Mucosa of stomach (tissue), 1 donor: ENCODE results near the gene GPHN.
"Not testable (repeated sequence)": the region's sequence is repeated elsewhere in the genome, so short reads cannot be mapped to it uniquely, and the experiment has no call there.

Experiments used
- H3K27me3 ChIP-seq: one replicate; pipeline ENCODE4 v1.7.0; 2013; ENCODE audit warnings: mild to moderate bottlenecking, low read length; ENCODE audit not compliant: control insufficient read depth, insufficient read depth
- H3K36me3 ChIP-seq: one replicate; pipeline ENCODE4 v1.7.0; 2013; ENCODE audit warnings: low read length; ENCODE audit not compliant: control insufficient read depth, insufficient read depth
- H3K4me1 ChIP-seq: one replicate; pipeline ENCODE4 v1.7.0; 2013; ENCODE audit warnings: mild to moderate bottlenecking, low read length; ENCODE audit not compliant: control insufficient read depth, insufficient read depth
- H3K4me3 ChIP-seq: one replicate; pipeline ENCODE4 v1.7.0; 2013; ENCODE audit warnings: low read length
- H3K9ac ChIP-seq: one replicate; pipeline ENCODE4 v1.7.0; 2013; ENCODE audit warnings: mild to moderate bottlenecking, low read length, moderate library complexity
- H3K9me3 ChIP-seq: one replicate; pipeline ENCODE4 v1.7.0; 2013; ENCODE audit warnings: mild to moderate bottlenecking, low read length, moderate library complexity; ENCODE audit not compliant: control insufficient read depth
- donor health status: Pancreatic carcinoma.

The GPHN gene

GRCh38 chr14:66563731-66564130 is 55.8 kb downstream of the GPHN start:
- Histone ChIP-seq H3K9me3 (no peaks in the 10 kb centered on the region), H3K4me3 (no peak overlapping the region), H3K4me1 (no peaks in the 10 kb centered on the region), H3K9ac (no peak overlapping the region), H3K36me3 (no peaks in the 10 kb centered on the region), H3K27me3 (no peaks in the 10 kb centered on the region)

GRCh38 chr14:66568220-66568619 is 60.3 kb downstream of the GPHN start:
- H3K9me3 ChIP-seq, result no peaks in the 10 kb centered on the region
- no peak overlapping the region for H3K9ac ChIP-seq
- no peaks in the 10 kb centered on the region for H3K27me3 ChIP-seq
- H3K36me3 ChIP-seq, result no peaks in the 10 kb centered on the region
- no peaks in the 10 kb centered on the region for H3K4me1 ChIP-seq
- no peak overlapping the region for H3K4me3 ChIP-seq

- no peaks in the 10 kb centered on the region for H3K36me3 ChIP-seq
- no peaks in the 10 kb centered on the region for H3K4me1 ChIP-seq
- no peak overlapping the region for H3K9ac ChIP-seq
- H3K4me3 ChIP-seq, result no peak overlapping the region
- no peaks in the 10 kb centered on the region for H3K9me3 ChIP-seq
- no peaks in the 10 kb centered on the region for H3K27me3 ChIP-seq
Observed at GRCh38 chr14:66572826-66573225, 64.9 kb downstream of the GPHN start.

- Histone ChIP-seq H3K9me3 (no peaks in the 10 kb centered on the region), H3K9ac (no peak overlapping the region), H3K36me3 (no peaks in the 10 kb centered on the region), H3K27me3 (no peaks in the 10 kb centered on the region), H3K4me3 (no peak overlapping the region), H3K4me1 (no peaks in the 10 kb centered on the region)
Observed at GRCh38 chr14:66575014-66575413, 67.1 kb downstream of the GPHN start.

- Histone ChIP-seq H3K4me3 (no peak overlapping the region), H3K9me3 (no peaks in the 10 kb centered on the region), H3K9ac (no peak overlapping the region), H3K27me3 (no peaks in the 10 kb centered on the region), H3K4me1 (no peaks in the 10 kb centered on the region), H3K36me3 (no peaks in the 10 kb centered on the region)
Observed at GRCh38 chr14:66575939-66576338, 68.0 kb downstream of the GPHN start.

- not testable (repeated sequence) for H3K27me3 ChIP-seq, H3K36me3 ChIP-seq, H3K9ac ChIP-seq, H3K9me3 ChIP-seq, H3K4me1 ChIP-seq, H3K4me3 ChIP-seq
Observed at GRCh38 chr14:66587753-66588152, 79.8 kb downstream of the GPHN start.

- Histone ChIP-seq H3K36me3 (no peaks in the 10 kb centered on the region), H3K9ac (no peak overlapping the region), H3K4me1 (no peaks in the 10 kb centered on the region), H3K9me3 (no peaks in the 10 kb centered on the region), H3K27me3 (no peaks in the 10 kb centered on the region), H3K4me3 (no peak overlapping the region)
Observed at GRCh38 chr14:66595394-66595793, 87.4 kb downstream of the GPHN start.

- H3K4me1 ChIP-seq, result no peaks in the 10 kb centered on the region
- H3K27me3 ChIP-seq, result no peaks in the 10 kb centered on the region
- no peaks in the 10 kb centered on the region for H3K9me3 ChIP-seq
- H3K4me3 ChIP-seq, result no peak overlapping the region
- no peak overlapping the region for H3K9ac ChIP-seq
- H3K36me3 ChIP-seq, result no peaks in the 10 kb centered on the region
Observed at GRCh38 chr14:66596241-66596985, 88.5 kb downstream of the GPHN start.

GRCh38 chr14:66600416-66600815 is 92.5 kb downstream of the GPHN start:
- Histone ChIP-seq H3K4me3 (no peak overlapping the region), H3K9ac (no peak overlapping the region), H3K36me3 (no peaks in the 10 kb centered on the region), H3K27me3 (no peaks in the 10 kb centered on the region), H3K9me3 (no peaks in the 10 kb centered on the region), H3K4me1 (peaks cover 4% of the 10 kb centered on the region)

GRCh38 chr14:66601932-66602578 is 94.1 kb downstream of the GPHN start:
- peaks cover 4% of the 10 kb centered on the region for H3K4me1 ChIP-seq
- H3K4me3 ChIP-seq, result no peak overlapping the region
- H3K36me3 ChIP-seq, result no peaks in the 10 kb centered on the region
- H3K9me3 ChIP-seq, result no peaks in the 10 kb centered on the region
- no peaks in the 10 kb centered on the region for H3K27me3 ChIP-seq
- H3K9ac ChIP-seq, result no peak overlapping the region

- Histone ChIP-seq H3K9ac (no peak overlapping the region), H3K27me3 (no peaks in the 10 kb centered on the region), H3K9me3 (no peaks in the 10 kb centered on the region), H3K36me3 (no peaks in the 10 kb centered on the region), H3K4me3 (no peak overlapping the region), H3K4me1 (peaks cover 4% of the 10 kb centered on the region)
Observed at GRCh38 chr14:66603945-66604344, 96.0 kb downstream of the GPHN start.

GRCh38 chr14:66606826-66607225 is 98.9 kb downstream of the GPHN start:
- peaks cover 4% of the 10 kb centered on the region for H3K4me1 ChIP-seq
- H3K4me3 ChIP-seq, result no peak overlapping the region
- no peaks in the 10 kb centered on the region for H3K36me3 ChIP-seq
- no peak overlapping the region for H3K9ac ChIP-seq
- H3K27me3 ChIP-seq, result no peaks in the 10 kb centered on the region
- H3K9me3 ChIP-seq, result no peaks in the 10 kb centered on the region
